H1 (cell line): ENCODE results near the gene PMP22. TPM values are rescaled to one million over a fixed set of nuclear protein-coding genes. Genes with fewer than 3 reads are reported as not detected.

Experiments used
- CTCF ChIA-PET: fragments of 300-600 bp; sonication (Branson Sonifier 250); formaldehyde crosslinking; loops from one replicate; lab custom pipeline; 2021; ENCODE audit not compliant: partially characterized antibody; lab: Charles Lee
- POLR2A ChIA-PET: fragments of 300-600 bp; sonication (Branson Sonifier 250); formaldehyde crosslinking; loops from one replicate; lab custom pipeline; 2021; ENCODE audit warnings: inconsistent platforms; ENCODE audit not compliant: partially characterized antibody; lab: Charles Lee
- DNase-seq, 2 experiments: peaks; one replicate each; pipeline versions ENCODE4 v3.0.0 to v3.0.0-alpha.2; 2010 to 2022; ENCODE audit warnings: low spot score in 2 of 2, low read depth in 1 of 2, mixed read lengths in 1 of 2
- FAIRE-seq: peaks from 2 replicates; lab custom pipeline; 2011; peaks lifted over from hg19 to GRCh38; lab: Jason Lieb, UNC
- H2AFZ ChIP-seq: 2 replicates; pipeline ENCODE4 v1.8.1; 2012; ENCODE audit warnings: low read length, inconsistent platforms
- H2AK5ac ChIP-seq: 2 replicates; pipeline ENCODE4 v1.6.1; 2013; ENCODE audit warnings: low read depth, low read length
- H2BK120ac ChIP-seq: replicated peaks from 2 replicates; pipeline ENCODE3; 2013; ENCODE audit warnings: low read depth, low read length, inconsistent platforms
- H2BK12ac ChIP-seq: 2 replicates; pipeline ENCODE4 v1.6.1; 2013; ENCODE audit warnings: low read depth, low read length
- H2BK15ac ChIP-seq: 2 replicates; pipeline ENCODE4 v1.6.1; 2013; ENCODE audit warnings: low read length
- H2BK20ac ChIP-seq: 2 replicates; pipeline ENCODE4 v1.6.1; 2013; ENCODE audit warnings: low read length
- H2BK5ac ChIP-seq: 2 replicates; pipeline ENCODE4 v1.6.1; 2013; ENCODE audit warnings: low read depth, low read length
- H3K14ac ChIP-seq: 2 replicates; pipeline ENCODE4 v1.6.1; 2013; ENCODE audit warnings: inconsistent platforms; ENCODE audit not compliant: insufficient read length
- H3K18ac ChIP-seq: 2 replicates; pipeline ENCODE4 v1.6.1; 2013; ENCODE audit warnings: low read length; ENCODE audit errors: extremely low read depth
- H3K23ac ChIP-seq: 2 replicates; pipeline ENCODE4 v1.6.1; 2013; ENCODE audit warnings: inconsistent platforms; ENCODE audit not compliant: insufficient read length
- H3K23me2 ChIP-seq: 2 replicates; pipeline ENCODE4 v1.6.1; 2013; ENCODE audit warnings: low read depth, low read length
- H3K27ac ChIP-seq: 2 replicates; pipeline ENCODE4 v1.6.1; 2011; ENCODE audit warnings: low read depth, low read length, inconsistent platforms
- H3K27me3 ChIP-seq, 4 experiments: replicated peaks in 1 of 4; 1 replicate in 1 of 4; 2 replicates in 3 of 4; pipeline versions ENCODE4 v1.6.1 to v1.8.1; 2011 to 2013; ENCODE audit warnings: low read length in 3 of 4, mild to moderate bottlenecking in 3 of 4, inconsistent platforms in 2 of 4, mixed read lengths in 2 of 4, moderate library complexity in 1 of 4; ENCODE audit not compliant: control insufficient read depth in 3 of 4, insufficient read depth in 3 of 4; ENCODE audit errors: extremely low read depth in 1 of 4
- H3K36me3 ChIP-seq, 4 experiments: 2 replicates each; pipeline versions ENCODE4 v1.6.1 to v1.8.1; 2011 to 2013; ENCODE audit warnings: mild to moderate bottlenecking in 4 of 4, low read length in 3 of 4, moderate library complexity in 2 of 4, control low read depth in 1 of 4, inconsistent platforms in 1 of 4; ENCODE audit not compliant: insufficient read depth in 4 of 4, control insufficient read depth in 2 of 4
- H3K4ac ChIP-seq: replicated peaks from 2 replicates; pipeline ENCODE3; 2013; ENCODE audit warnings: low read length, low read depth, mixed read lengths, inconsistent platforms; ENCODE audit not compliant: insufficient read length
- H3K4me1 ChIP-seq, 4 experiments: replicated peaks in 1 of 4; 1 replicate in 1 of 4; 2 replicates in 3 of 4; pipeline versions ENCODE4 v1.6.1 to v1.8.1; 2011 to 2013; ENCODE audit warnings: low read length in 3 of 4, inconsistent platforms in 2 of 4, mixed read lengths in 1 of 4; ENCODE audit not compliant: insufficient read depth in 4 of 4, control insufficient read depth in 3 of 4
- H3K4me2 ChIP-seq, 2 experiments: 2 replicates each; pipeline versions ENCODE4 v1.6.1 to v1.8.1; 2011 to 2013; ENCODE audit warnings: low read depth in 2 of 2, low read length in 2 of 2, control low read depth in 1 of 2, inconsistent platforms in 1 of 2, mild to moderate bottlenecking in 1 of 2; ENCODE audit not compliant: insufficient read depth in 1 of 2
- H3K4me3 ChIP-seq, 4 experiments: fragments of 200-600, 300-600 bp in 1 of 4; sonication (generic), shearing (Covaris generic), sonication (Bioruptor Twin) in 1 of 4; 2 replicates each; pipeline versions ENCODE4 v1.5.1 to v1.8.1; 2011 to 2016; ENCODE audit warnings: low read length in 4 of 4, low read depth in 3 of 4, control low read depth in 2 of 4, inconsistent platforms in 2 of 4, mild to moderate bottlenecking in 2 of 4, mixed read lengths in 1 of 4, moderate library complexity in 1 of 4; ENCODE audit not compliant: insufficient read depth in 2 of 4; ENCODE audit errors: extremely low read depth in 1 of 4
- H3K56ac ChIP-seq: replicated peaks from 2 replicates; pipeline ENCODE3; 2013; ENCODE audit warnings: low read depth, mild to moderate bottlenecking, mixed read lengths, low read length, inconsistent platforms; ENCODE audit not compliant: insufficient read length
- H3K79me1 ChIP-seq: 2 replicates; pipeline ENCODE4 v1.6.1; 2013; ENCODE audit warnings: low read depth, low read length, control low read depth
- H3K79me2 ChIP-seq, 2 experiments: 2 replicates each; pipeline versions ENCODE4 v1.6.1 to v1.8.1; 2012 to 2013; ENCODE audit warnings: low read length in 2 of 2, mild to moderate bottlenecking in 2 of 2, inconsistent platforms in 1 of 2; ENCODE audit not compliant: insufficient read depth in 2 of 2, control insufficient read depth in 1 of 2
- H3K9ac ChIP-seq, 4 experiments: replicated peaks in 1 of 4; 1 replicate in 1 of 4; 2 replicates in 3 of 4; pipeline versions ENCODE4 v1.6.1 to v1.8.1; 2011 to 2013; ENCODE audit warnings: low read depth in 3 of 4, low read length in 3 of 4, control low read depth in 2 of 4, mild to moderate bottlenecking in 2 of 4, moderate library complexity in 2 of 4, inconsistent platforms in 1 of 4; ENCODE audit errors: extremely low read depth in 1 of 4
- H3K9me3 ChIP-seq, 2 experiments: 2 replicates each; pipeline versions ENCODE4 v1.6.1 to v1.8.1; 2012 to 2013; ENCODE audit warnings: mild to moderate bottlenecking in 2 of 2, moderate library complexity in 2 of 2, control low read depth in 1 of 2, inconsistent platforms in 1 of 2, low read depth in 1 of 2, low read length in 1 of 2, mixed read lengths in 1 of 2; ENCODE audit not compliant: insufficient read depth in 2 of 2
- H4K20me1 ChIP-seq, 2 experiments: replicated peaks in 1 of 2; 2 replicates each; pipeline versions ENCODE3 to v1.8.1; 2011 to 2013; ENCODE audit warnings: inconsistent platforms in 2 of 2, low read length in 2 of 2, mild to moderate bottlenecking in 1 of 2; ENCODE audit not compliant: insufficient read depth in 2 of 2, control insufficient read depth in 1 of 2
- H4K5ac ChIP-seq: 2 replicates; pipeline ENCODE4 v1.6.1; 2013; ENCODE audit warnings: low read length, low read depth, mixed read lengths, inconsistent platforms; ENCODE audit not compliant: insufficient read length
- H4K8ac ChIP-seq: 2 replicates; pipeline ENCODE4 v1.8.0; 2013; ENCODE audit warnings: mild to moderate bottlenecking, moderate library complexity, low read length, inconsistent platforms; ENCODE audit not compliant: insufficient read depth; ENCODE audit errors: extremely low read depth
- H4K91ac ChIP-seq: replicated peaks from 2 replicates; pipeline ENCODE3; 2013; ENCODE audit warnings: low read length, mixed read lengths, inconsistent platforms; ENCODE audit not compliant: insufficient read length
- ATF2 ChIP-seq: IDR thresholded peaks from 2 replicates; pipeline ENCODE4 v1.6.1; 2012; ENCODE audit warnings: low read length, inconsistent platforms
- BCL11A ChIP-seq, 2 experiments: IDR thresholded peaks; one replicate each; pipeline ENCODE4 v1.6.1; 2011; ENCODE audit warnings: low read depth in 2 of 2, low read length in 2 of 2, mild to moderate bottlenecking in 2 of 2
- HDAC2 ChIP-seq, 2 experiments: fragments of 300-600 bp in 1 of 2; sonication (generic) in 1 of 2; IDR thresholded peaks; 2 replicates each; pipeline ENCODE4 v1.6.1; 2011 to 2012; ENCODE audit warnings: low read depth in 2 of 2, low read length in 2 of 2, mild to moderate bottlenecking in 2 of 2, moderate library complexity in 2 of 2, borderline replicate concordance in 1 of 2, inconsistent platforms in 1 of 2
- JUND ChIP-seq: IDR thresholded peaks from 2 replicates; pipeline ENCODE4 v1.6.1; 2011; ENCODE audit warnings: mild to moderate bottlenecking, improper control_type of control experiment, low read length
- KDM1A ChIP-seq: fragments of 200-600, 300-600 bp; sonication (generic); IDR thresholded peaks from 2 replicates; pipeline ENCODE4 v1.7.1; 2016; ENCODE audit warnings: mild to moderate bottlenecking, low read length, borderline replicate concordance
- KDM5A ChIP-seq: fragments of 200-600 bp; IDR thresholded peaks from 2 replicates; pipeline ENCODE4 v1.7.1; 2012; ENCODE audit warnings: mild to moderate bottlenecking, low read length, inconsistent platforms, mixed read lengths
- NANOG ChIP-seq: IDR thresholded peaks from 2 replicates; pipeline ENCODE4 v1.6.1; 2011; ENCODE audit warnings: low read length, low read depth, mild to moderate bottlenecking, inconsistent platforms; ENCODE audit not compliant: insufficient read depth, poor library complexity, severe bottlenecking
- SAP30 ChIP-seq: fragments of 300-600 bp; sonication (generic); IDR thresholded peaks from 2 replicates; pipeline ENCODE4 v1.7.1; 2012; ENCODE audit warnings: low read length, moderate library complexity, mild to moderate bottlenecking, inconsistent platforms; ENCODE audit not compliant: insufficient read depth, insufficient replicate concordance
- SIN3A ChIP-seq, 2 experiments: IDR thresholded peaks in 1 of 2; conservative IDR thresholded peaks in 1 of 2; 2 replicates each; pipeline ENCODE4 v1.6.1; 2011 to 2012; ENCODE audit warnings: low read length in 2 of 2, improper control_type of control experiment in 1 of 2, low read depth in 1 of 2, mild to moderate bottlenecking in 1 of 2
- SRF ChIP-seq: IDR thresholded peaks from 2 replicates; pipeline ENCODE4 v1.6.1; 2011; ENCODE audit warnings: mild to moderate bottlenecking, low read depth, low read length, moderate library complexity
- SUZ12 ChIP-seq: fragments of 200-600 bp; sonication (generic); IDR thresholded peaks from 2 replicates; pipeline ENCODE4 v1.6.1; 2012; ENCODE audit warnings: mild to moderate bottlenecking, inconsistent platforms, low read length, moderate library complexity, mixed read lengths
- TAF7 ChIP-seq: optimal IDR thresholded peaks from 2 replicates; pipeline ENCODE3; 2011; ENCODE audit warnings: low read depth, mild to moderate bottlenecking, inconsistent platforms, low read length, moderate library complexity, borderline replicate concordance
- WGBS, 2 experiments: shearing (Covaris generic) in 1 of 2; methylation state at CpG; one replicate each; pipeline versions ENCODE4 v1.1.6 to v1.1.7; 2013 to 2015; ENCODE audit warnings: low lambda C conversion rate in 2 of 2, mixed read lengths in 2 of 2, inconsistent platforms in 1 of 2, low coverage in 1 of 2, missing lambda C conversion rate in 1 of 2; ENCODE audit not compliant: insufficient replicate concordance in 2 of 2, insufficient coverage in 1 of 2, insufficient read length in 1 of 2; ENCODE audit errors: extremely low coverage in 1 of 2, missing lambda C conversion rate in 1 of 2; 5-methylcytosine and 5-hydroxymethylcytosine counted together
- polyA plus RNA-seq, 7 experiments: library from polyadenylated mRNA; depleted of rRNA in 3 of 7; stranded (reverse) in 5 of 7; unstranded in 2 of 7; fragments of >200 nt in 5 of 7; fragments of 200-250 nt in 2 of 7; gene quantifications; 1 replicate in 5 of 7; 2 replicates in 1 of 7; 4 replicates in 1 of 7; pipeline versions ENCODE4 v1.2.1 to v1.2.3, GENCODE V29; 2011 to 2013; ENCODE audit warnings: missing spikeins in 2 of 7, mixed read lengths in 2 of 7
- total RNA-seq: library from RNA; stranded (reverse); fragmentation: NEBNext Ultra II Directional; extraction: Animal tissue kit (Norgen Biotek cat#: 25700); gene quantifications from 2 replicates; pipeline ENCODE4 v1.2.1, GENCODE V29; 2021

PMP22 gene
- total and polyA plus RNA-seq, 2 of the 8 experiments (the other 6 are each of a cell fraction or from before 2014, with no cell fraction given): 0.84 to 4.9 TPM

DNA sequence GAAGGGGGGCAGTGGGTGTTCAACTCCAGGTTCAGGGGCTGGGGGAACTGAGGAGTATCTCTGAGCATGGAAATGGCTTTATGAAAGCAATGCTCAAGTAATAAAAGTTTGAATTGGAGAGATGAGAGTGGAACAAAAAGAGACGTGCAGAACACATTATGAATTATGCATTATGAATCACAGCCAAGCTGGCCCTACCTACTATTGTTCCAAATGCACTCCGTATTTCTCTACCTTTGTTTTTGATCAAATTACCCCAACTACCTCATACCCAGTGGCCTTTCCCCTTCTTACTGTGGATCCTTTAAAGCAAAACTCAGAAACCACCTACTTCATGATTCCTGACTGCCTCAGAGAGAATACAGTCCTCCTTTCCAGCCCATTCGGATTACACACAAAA lies 38.1 kb upstream of the PMP22 start:
- H3K14ac ChIP-seq: no peak overlapping the region
- 80% methylated on average over 3 of the region's 3 CpGs; no CpG with 5 or more reads in 1 of the 2 experiments for WGBS, 2 experiments
- H2BK12ac ChIP-seq: no peak overlapping the region
- DNase-seq: no peak
- H3K56ac ChIP-seq: no peak overlapping the region
- no peak overlapping the region for H2BK15ac ChIP-seq
- H3K9me3 ChIP-seq: no peaks in the 10 kb centered on the region
- no peak overlapping the region for H3K27ac ChIP-seq
- H4K91ac ChIP-seq: no peak overlapping the region
- no peak overlapping the region for H3K4ac ChIP-seq
- no peak overlapping the region for H2AK5ac ChIP-seq
- no peak overlapping the region for H2BK5ac ChIP-seq
- no peak overlapping the region for H2BK20ac ChIP-seq
- H2BK120ac ChIP-seq: no peak overlapping the region
- H3K27me3 ChIP-seq: no peaks in the 10 kb centered on the region
- CTCF ChIA-PET: interaction anchor here (1.3 kb wide), 1 partner anchor 11 kb away, joined by 7 read pairs; no protein-coding TSS in a partner anchor
- H4K8ac ChIP-seq: no peak overlapping the region
- H2AFZ ChIP-seq: no peak overlapping the region
- no peaks in the 10 kb centered on the region for H3K79me2 ChIP-seq
- no peak overlapping the region for H3K4me3 ChIP-seq
- TF ChIP-seq NANOG: no peak
- no peak for TF ChIP-seq SAP30
- no peak for TF ChIP-seq SRF
- TF ChIP-seq SIN3A (conservative IDR thresholded peaks at IDR 0.05 in 1 of 2, IDR thresholded peaks at IDR 0.05 in 1 of 2; ENCODE audit: low read depth in 1 of 2, low read length in 2 of 2): no peak
- no peak for TF ChIP-seq SUZ12
- no peak for TF ChIP-seq KDM5A
- TF ChIP-seq ATF2: no peak
- TF ChIP-seq TAF7: no peak
- TF ChIP-seq KDM1A: no peak
- TF ChIP-seq HDAC2 (IDR thresholded peaks at IDR 0.05; ENCODE audit: borderline replicate concordance in 1 of 2, low read depth in 2 of 2, low read length in 2 of 2): no peak
- TF ChIP-seq BCL11A (IDR thresholded peaks at IDR 0.05; ENCODE audit: low read depth in 2 of 2, low read length in 2 of 2): no peak
- TF ChIP-seq JUND: no peak
- TF ChIP-seq, all 59 proteins: peak for 0
- Histone ChIP-seq H4K5ac (no peak overlapping the region), H3K23me2 (no peaks in the 10 kb centered on the region), H3K79me1 (no peaks in the 10 kb centered on the region), H3K9ac (no peak overlapping the region), H3K4me1 (no peaks in the 10 kb centered on the region), H3K4me2 (no peak overlapping the region), H4K20me1 (no peaks in the 10 kb centered on the region), H3K36me3 (no peaks in the 10 kb centered on the region), H3K23ac (no peak overlapping the region), H3K18ac (no peak overlapping the region)
- POLR2A ChIA-PET: no interaction called here
- no peak for FAIRE-seq
